ENCODE results near the gene LTBP1. TPM values are rescaled to one million over a fixed set of nuclear protein-coding genes. Genes with fewer than 3 reads are reported as not detected.

The LTBP1 gene
- total RNA-seq, 1 experiment from 2014 or later = 13.9 TPM

DNA sequence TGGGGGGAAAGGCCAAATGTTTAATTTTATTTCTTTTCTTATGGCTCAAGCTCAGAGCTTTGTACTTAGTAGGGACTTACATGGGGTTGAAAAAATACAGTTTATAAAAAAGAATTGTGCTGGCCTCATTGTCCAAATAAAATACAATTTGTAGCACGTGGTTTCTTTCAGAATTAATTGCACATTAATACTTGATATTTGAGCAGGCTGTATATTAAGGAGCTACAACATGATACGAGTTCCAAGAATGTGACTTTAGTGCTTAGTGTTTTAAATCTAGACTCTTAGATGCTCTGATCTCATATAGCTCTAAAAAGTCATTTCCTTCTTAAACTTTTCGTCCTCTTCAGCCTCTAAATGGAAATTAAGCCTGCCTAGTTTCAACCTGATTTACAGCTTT is 483.3 kb downstream of the LTBP1 start:
- intact Hi-C loops (cut with micrococcal nuclease; ENCODE audit: unreplicated experiment) = no loop called here
- TF ChIP-seq, protein P1, sequence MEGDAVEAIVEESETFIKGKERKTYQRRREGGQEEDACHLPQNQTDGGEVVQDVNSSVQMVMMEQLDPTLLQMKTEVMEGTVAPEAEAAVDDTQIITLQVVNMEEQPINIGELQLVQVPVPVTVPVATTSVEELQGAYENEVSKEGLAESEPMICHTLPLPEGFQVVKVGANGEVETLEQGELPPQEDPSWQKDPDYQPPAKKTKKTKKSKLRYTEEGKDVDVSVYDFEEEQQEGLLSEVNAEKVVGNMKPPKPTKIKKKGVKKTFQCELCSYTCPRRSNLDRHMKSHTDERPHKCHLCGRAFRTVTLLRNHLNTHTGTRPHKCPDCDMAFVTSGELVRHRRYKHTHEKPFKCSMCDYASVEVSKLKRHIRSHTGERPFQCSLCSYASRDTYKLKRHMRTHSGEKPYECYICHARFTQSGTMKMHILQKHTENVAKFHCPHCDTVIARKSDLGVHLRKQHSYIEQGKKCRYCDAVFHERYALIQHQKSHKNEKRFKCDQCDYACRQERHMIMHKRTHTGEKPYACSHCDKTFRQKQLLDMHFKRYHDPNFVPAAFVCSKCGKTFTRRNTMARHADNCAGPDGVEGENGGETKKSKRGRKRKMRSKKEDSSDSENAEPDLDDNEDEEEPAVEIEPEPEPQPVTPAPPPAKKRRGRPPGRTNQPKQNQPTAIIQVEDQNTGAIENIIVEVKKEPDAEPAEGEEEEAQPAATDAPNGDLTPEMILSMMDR (IDR thresholded peaks at IDR 0.05; ENCODE audit: unreplicated experiment) = no peak
- CTCF ChIA-PET = no interaction called here
- no peak for DNase-seq
- Mint-ChIP-seq H3K9me3 (ENCODE audit: low read depth, unreplicated experiment) (peaks cover 2% of the 10 kb centered on the region), H3K4me3 (ENCODE audit: low read depth, unreplicated experiment) (no peak overlapping the region), H3K36me3 (ENCODE audit: insufficient read depth, unreplicated experiment) (no peaks in the 10 kb centered on the region), H3K4me1 (ENCODE audit: low read depth, unreplicated experiment) (peaks cover 7% of the 10 kb centered on the region), H3K27ac (ENCODE audit: unreplicated experiment) (no peak overlapping the region), H3K27me3 (ENCODE audit: unreplicated experiment) (no peaks in the 10 kb centered on the region)
- no TSS peak for BruUV-seq (replicated peaks)

- H3K4me1 Mint-ChIP-seq (ENCODE audit: low read depth, unreplicated experiment) = peaks cover 7% of the 10 kb centered on the region
- TF ChIP-seq, protein P1 (IDR thresholded peaks at IDR 0.05; ENCODE audit: unreplicated experiment) = no peak
- CTCF ChIA-PET = no interaction called here
- no peak overlapping the region for H3K27ac Mint-ChIP-seq (ENCODE audit: unreplicated experiment)
- no TSS peak for BruUV-seq (replicated peaks)
- DNase-seq = no peak
- intact Hi-C loops (cut with micrococcal nuclease; ENCODE audit: unreplicated experiment) = no loop called here
- no peaks in the 10 kb centered on the region for H3K36me3 Mint-ChIP-seq (ENCODE audit: insufficient read depth, unreplicated experiment)
- H3K9me3 Mint-ChIP-seq (ENCODE audit: low read depth, unreplicated experiment) = no peaks in the 10 kb centered on the region
- H3K4me3 Mint-ChIP-seq (ENCODE audit: low read depth, unreplicated experiment) = no peak overlapping the region
- no peaks in the 10 kb centered on the region for H3K27me3 Mint-ChIP-seq (ENCODE audit: unreplicated experiment)
Measured at GRCh38 chr2:33430856-33431255, 484.1 kb downstream of the LTBP1 start.

DNA sequence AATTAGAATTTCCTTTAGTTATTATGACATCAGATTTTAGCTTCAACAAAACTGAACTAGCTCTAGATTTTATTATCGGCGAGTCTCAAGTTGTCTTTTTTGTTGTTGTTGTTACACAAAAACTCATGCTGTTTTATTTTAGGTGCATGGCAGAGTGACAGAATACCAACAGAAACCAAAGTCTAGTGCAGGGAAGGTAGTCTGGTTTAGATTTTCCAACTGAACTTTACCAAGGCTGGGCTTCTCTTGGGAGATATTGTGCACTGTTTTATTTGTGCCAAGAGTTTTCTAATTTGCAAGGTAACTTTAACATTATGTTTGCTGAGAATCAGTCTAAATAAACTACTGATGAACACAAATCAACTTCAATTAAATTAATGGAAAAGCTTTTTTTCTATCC is 486.1 kb downstream of the LTBP1 start:
- BruUV-seq (replicated peaks) = no TSS peak
- CTCF ChIA-PET = interaction anchor here (1.5 kb wide), 1 partner anchor 150 kb away, joined by 4 read pairs; no protein-coding TSS in a partner anchor
- Mint-ChIP-seq H3K9me3 (ENCODE audit: low read depth, unreplicated experiment) (no peaks in the 10 kb centered on the region), H3K4me3 (ENCODE audit: low read depth, unreplicated experiment) (no peak overlapping the region), H3K4me1 (ENCODE audit: low read depth, unreplicated experiment) (no peaks in the 10 kb centered on the region), H3K27me3 (ENCODE audit: unreplicated experiment) (no peaks in the 10 kb centered on the region), H3K27ac (ENCODE audit: unreplicated experiment) (no peak overlapping the region), H3K36me3 (ENCODE audit: insufficient read depth, unreplicated experiment) (no peaks in the 10 kb centered on the region)
- TF ChIP-seq, protein P1 (IDR thresholded peaks at IDR 0.05; ENCODE audit: unreplicated experiment) = no peak
- DNase-seq = no peak
- intact Hi-C loops (cut with micrococcal nuclease; ENCODE audit: unreplicated experiment) = no loop called here

GRCh38 chr2:33433279-33434235 is 486.8 kb downstream of the LTBP1 start:
- no peaks in the 10 kb centered on the region for H3K4me1 Mint-ChIP-seq (ENCODE audit: low read depth, unreplicated experiment)
- CTCF ChIA-PET = interaction anchor here (0.6 to 1.5 kb wide), 2 partner anchors 45 to 150 kb away, joined by 3 to 4 read pairs; no protein-coding TSS in a partner anchor

More at GRCh38 chr2:33433279-33434235, 486.8 kb downstream of the LTBP1 start:
- DNase-seq = no peak
- H3K36me3 Mint-ChIP-seq (ENCODE audit: insufficient read depth, unreplicated experiment) = no peaks in the 10 kb centered on the region
- TF ChIP-seq, protein P1 (IDR thresholded peaks at IDR 0.05; ENCODE audit: unreplicated experiment) = no peak
- no peak overlapping the region for H3K4me3 Mint-ChIP-seq (ENCODE audit: low read depth, unreplicated experiment)
- no TSS peak for BruUV-seq (replicated peaks)
- no peak overlapping the region for H3K27ac Mint-ChIP-seq (ENCODE audit: unreplicated experiment)
- H3K9me3 Mint-ChIP-seq (ENCODE audit: low read depth, unreplicated experiment) = no peaks in the 10 kb centered on the region
- intact Hi-C loops (cut with micrococcal nuclease; ENCODE audit: unreplicated experiment) = no loop called here
- H3K27me3 Mint-ChIP-seq (ENCODE audit: unreplicated experiment) = no peaks in the 10 kb centered on the region

Data from Calu3 (cell line).